AML-193 (cell line): ENCODE data around the gene CAMK2N1.

Experiments used
- DNase-seq, 2 experiments: peaks; one replicate each; lab custom pipeline; 2025; lab: John Stamatoyannopoulos, UW

Gene CAMK2N1

DNA sequence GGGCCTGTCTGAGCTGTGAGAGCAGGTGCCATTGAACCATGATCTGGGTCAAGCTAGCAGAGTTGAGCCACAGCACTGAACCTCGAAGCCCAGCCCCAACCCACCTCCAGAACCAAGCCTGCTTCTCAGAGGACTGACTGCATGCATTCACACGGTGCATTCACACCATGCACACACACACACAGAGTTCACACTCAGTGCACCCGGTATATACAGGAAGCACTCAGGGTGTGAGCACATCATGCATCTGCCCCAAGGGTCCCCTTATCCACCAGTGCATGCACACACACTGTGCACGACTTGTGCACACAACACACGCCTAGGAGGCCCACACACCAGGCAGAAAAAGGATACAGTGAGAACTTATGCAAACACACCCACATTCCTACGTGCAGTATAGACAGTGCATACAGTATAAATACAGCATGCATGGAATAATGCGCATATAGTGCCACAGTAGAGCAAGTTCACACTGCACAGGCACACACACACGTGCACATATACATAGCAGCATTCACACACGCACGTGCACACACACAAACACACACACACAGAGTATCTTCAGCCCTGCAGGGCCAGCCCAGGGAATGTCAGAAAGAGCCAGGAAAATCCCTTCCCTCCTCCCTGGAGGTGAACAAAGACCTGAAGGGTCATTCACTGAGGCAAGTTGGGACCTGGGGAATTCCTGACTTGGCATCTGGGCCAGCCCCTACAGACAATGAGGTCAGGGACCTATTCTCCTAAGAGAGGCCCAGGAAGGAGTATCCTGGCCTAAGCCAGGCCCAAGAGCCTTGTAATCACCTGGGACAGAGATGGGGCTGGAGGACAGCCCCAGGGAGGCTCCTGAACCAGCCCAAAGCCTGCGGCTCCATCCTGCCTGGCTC lies 42.1 kb downstream of the CAMK2N1 start:
- no peak for DNase-seq

DNA sequence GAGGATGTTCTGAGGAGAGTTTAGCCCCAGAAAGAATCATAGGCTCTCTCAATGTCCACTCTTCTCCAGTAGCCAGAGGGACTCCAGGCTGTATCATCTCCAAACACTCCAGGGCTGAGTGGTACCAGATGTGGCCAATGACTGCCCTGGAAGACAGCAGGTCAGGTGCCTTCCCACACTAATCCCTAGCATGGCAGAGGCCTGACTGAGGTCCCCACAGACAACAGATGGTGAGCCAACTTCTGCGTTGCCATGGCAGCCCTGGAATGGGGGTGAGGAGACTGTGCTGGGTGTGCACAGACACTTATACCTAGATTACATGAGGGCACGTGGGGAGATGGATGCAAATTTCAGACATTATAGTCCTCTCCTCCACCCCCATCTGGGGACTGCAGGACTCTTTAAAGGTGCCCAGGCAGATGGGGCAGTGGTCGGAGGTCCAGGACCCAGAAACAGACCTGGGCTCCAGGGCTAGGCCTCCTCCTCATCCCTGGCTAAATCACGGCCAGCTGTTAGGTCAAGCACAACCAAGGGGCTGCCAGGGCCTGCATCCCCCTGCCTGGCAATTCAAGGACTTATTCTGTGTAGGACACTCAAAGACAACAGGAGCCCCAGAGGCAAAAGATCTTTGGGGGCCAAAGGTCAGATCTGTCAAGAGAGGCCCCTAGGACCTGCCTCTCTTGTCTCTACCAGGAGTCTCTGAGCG lies 42.9 kb downstream of the CAMK2N1 start:
- no peak for DNase-seq

DNA sequence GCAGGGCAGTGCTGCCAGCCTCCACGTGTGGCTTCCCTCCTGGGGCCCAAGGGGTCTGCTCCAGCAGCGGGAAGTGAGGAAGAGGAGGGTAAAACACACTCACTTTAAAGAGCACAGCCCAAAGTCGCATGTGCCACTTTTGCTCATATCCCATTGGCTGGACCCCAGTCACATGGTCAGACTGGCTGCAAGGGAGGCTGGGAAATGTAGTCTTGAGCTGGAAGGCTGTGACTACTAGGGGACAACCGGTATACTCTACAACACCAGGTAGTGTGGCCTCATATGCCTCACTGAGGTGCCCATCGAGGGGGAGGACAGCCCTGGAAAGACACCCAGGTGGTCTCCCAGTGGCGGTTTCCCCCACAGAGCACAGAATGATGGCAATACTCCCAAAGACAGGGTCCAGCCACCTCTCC lies 45.2 kb downstream of the CAMK2N1 start:
- DNase-seq, result no peak

DNA sequence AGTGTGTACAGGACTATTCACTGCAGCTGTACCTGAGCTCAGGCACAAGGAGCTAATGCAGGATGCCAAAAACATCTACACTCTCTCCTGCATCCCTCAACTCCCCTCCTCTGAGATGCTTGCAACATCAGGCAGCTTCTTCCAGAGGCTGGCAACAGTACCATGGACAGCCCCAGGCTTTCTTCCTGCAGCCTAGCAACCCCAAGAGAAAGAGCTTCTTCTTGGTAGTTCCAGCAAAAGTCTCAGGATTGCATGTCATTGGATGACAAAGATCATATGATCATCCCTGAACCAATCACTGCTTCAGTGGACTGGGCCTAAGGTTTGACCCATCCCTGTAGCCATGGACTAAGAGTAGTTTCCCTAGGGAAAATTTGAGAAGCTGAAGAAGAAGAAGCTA lies 46.7 kb downstream of the CAMK2N1 start:
- DNase-seq, result no peak

DNA sequence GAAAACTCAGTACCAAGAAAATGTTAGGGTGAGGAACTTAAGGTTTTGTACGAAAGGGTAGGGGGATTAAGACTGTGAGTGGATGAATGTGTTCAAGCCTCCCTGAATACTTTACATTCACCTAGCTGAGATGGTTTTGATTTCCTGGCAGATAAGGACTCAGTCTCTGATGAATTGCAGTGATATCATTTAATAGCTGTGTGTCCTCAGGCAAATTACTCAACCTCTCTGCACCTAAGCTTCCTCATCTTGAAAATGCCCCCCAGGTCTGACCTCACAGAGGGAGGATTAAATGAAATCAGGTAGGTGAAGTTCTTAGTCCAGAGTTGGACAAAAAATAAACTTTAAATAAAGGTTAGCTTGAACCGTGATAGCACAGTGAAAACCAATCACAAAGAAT lies 48.4 kb downstream of the CAMK2N1 start:
- no peak for DNase-seq

DNA sequence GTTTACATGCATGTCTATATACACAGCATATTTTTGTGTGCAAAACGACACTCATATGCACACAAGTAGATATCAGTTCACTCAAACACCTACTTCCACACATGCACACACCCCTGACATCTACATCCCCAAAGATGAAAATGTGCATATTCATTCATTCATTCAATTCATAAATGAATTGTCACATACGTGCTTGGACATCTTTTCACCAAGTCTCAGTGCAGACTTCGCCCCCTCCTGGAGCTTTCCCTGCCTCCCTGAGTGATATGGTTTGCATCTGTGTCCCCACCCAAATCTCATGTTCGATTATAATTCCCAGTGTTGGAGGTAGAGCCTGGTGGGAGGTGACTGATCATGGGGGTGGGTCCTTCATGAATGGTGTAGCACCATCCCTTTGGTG lies 53.1 kb downstream of the CAMK2N1 start:
- no peak for DNase-seq
